ENCODE data around the gene EMC7. TPM values are rescaled to one million over a fixed set of nuclear protein-coding genes. Genes with fewer than 3 reads are reported as not detected.

Gene EMC7
- total RNA-seq, 1 experiment from 2014 or later = 55.6 TPM

DNA sequence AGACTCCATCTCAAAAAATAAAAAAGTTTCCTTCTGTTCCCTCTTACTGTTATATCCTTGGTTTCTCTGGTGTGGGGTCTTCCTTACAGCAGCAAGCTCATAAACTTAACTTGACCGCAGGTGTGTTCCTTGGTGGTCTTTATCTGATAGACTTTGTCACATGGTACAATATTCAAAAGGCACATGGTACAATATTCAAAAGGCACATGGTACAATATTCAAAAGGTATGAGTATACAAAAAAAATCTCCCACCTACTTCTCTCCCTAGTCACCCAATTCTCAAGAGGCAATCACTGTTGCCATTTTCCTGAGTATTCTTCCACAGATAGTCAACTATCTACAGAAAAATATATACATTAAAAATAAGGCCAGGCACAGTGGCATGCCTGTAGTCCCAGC lies 4.8 kb upstream of the EMC7 start:
- Histone ChIP-seq H2BK12ac (ENCODE audit: insufficient read length, low read depth, low read length) (no peak overlapping the region), H3K27ac (ENCODE audit: insufficient read length, low read depth, low read length) (no peak overlapping the region), H3K4me2 (ENCODE audit: insufficient read depth, insufficient read length, low read length) (no peak overlapping the region), H2AFZ (ENCODE audit: low read length) (no peak overlapping the region), H3K23ac (ENCODE audit: insufficient read length, low read depth, low read length) (no peak overlapping the region), H3T11ph (ENCODE audit: low read length) (no peak overlapping the region), H3K14ac (ENCODE audit: insufficient read depth, low read length) (no peak overlapping the region), H2BK120ac (ENCODE audit: low read depth, low read length, poor library complexity, severe bottlenecking) (no peak overlapping the region), H3K27me3 (ENCODE audit: insufficient read depth, low read length) (no peaks in the 10 kb centered on the region), H3K79me1 (ENCODE audit: insufficient read depth, low read depth, low read length, poor library complexity, severe bottlenecking) (no peaks in the 10 kb centered on the region), H2BK20ac (ENCODE audit: low read depth, low read length, poor library complexity, severe bottlenecking) (no peak overlapping the region), H4K20me1 (ENCODE audit: control insufficient read depth, insufficient read depth, insufficient read length) (no peaks in the 10 kb centered on the region), H3K4me1 (ENCODE audit: insufficient read depth, low read length) (no peaks in the 10 kb centered on the region), H2BK5ac (ENCODE audit: insufficient read length, low read length) (no peak overlapping the region), H4K5ac (ENCODE audit: insufficient read length, low read depth, low read length) (no peak overlapping the region), H3K4ac (ENCODE audit: low read depth, low read length) (no peak overlapping the region), H4K91ac (ENCODE audit: insufficient read length, low read depth, low read length) (no peak overlapping the region), H3K56ac (ENCODE audit: insufficient read length, low read depth, low read length) (no peak overlapping the region), H3K9ac (ENCODE audit: extremely low read depth, insufficient read length, low read length) (no peak overlapping the region), H3K23me2 (ENCODE audit: insufficient read length, low read depth, low read length, poor library complexity, severe bottlenecking) (peaks cover 3% of the 10 kb centered on the region), H3K18ac (ENCODE audit: insufficient read length, low read depth, low read length) (no peak overlapping the region), H3K79me2 (ENCODE audit: insufficient read depth, low read length) (no peaks in the 10 kb centered on the region), H2BK15ac (ENCODE audit: low read depth, low read length) (no peak overlapping the region), H3K9me3 (ENCODE audit: control insufficient read depth, low read depth, low read length) (no peaks in the 10 kb centered on the region), H4K8ac (replicated peaks; ENCODE audit: insufficient read length, low read depth, low read length) (no peak overlapping the region), H2AK5ac (ENCODE audit: insufficient read length, low read length) (no peak overlapping the region)
- H3K27me3 Mint-ChIP-seq (ENCODE audit: low read depth) = no peaks in the 10 kb centered on the region
- WGBS (ENCODE audit: extremely low coverage, insufficient read length, low lambda C conversion rate) = no CpG with 5 or more reads among the region's 1 CpG
- H3K27ac Mint-ChIP-seq = no peak overlapping the region
- peaks cover 10 to 15% of the 10 kb centered on the region in 2 experiments for H3K4me1 Mint-ChIP-seq
- TF ChIP-seq, protein P1, sequence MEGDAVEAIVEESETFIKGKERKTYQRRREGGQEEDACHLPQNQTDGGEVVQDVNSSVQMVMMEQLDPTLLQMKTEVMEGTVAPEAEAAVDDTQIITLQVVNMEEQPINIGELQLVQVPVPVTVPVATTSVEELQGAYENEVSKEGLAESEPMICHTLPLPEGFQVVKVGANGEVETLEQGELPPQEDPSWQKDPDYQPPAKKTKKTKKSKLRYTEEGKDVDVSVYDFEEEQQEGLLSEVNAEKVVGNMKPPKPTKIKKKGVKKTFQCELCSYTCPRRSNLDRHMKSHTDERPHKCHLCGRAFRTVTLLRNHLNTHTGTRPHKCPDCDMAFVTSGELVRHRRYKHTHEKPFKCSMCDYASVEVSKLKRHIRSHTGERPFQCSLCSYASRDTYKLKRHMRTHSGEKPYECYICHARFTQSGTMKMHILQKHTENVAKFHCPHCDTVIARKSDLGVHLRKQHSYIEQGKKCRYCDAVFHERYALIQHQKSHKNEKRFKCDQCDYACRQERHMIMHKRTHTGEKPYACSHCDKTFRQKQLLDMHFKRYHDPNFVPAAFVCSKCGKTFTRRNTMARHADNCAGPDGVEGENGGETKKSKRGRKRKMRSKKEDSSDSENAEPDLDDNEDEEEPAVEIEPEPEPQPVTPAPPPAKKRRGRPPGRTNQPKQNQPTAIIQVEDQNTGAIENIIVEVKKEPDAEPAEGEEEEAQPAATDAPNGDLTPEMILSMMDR (conservative IDR thresholded peaks at IDR 0.05) = no peak
- no peaks in the 10 kb centered on the region for H3K9me3 Mint-ChIP-seq
- DNase-seq = no peak
- peaks cover 0 to 5% (median 2%) of the 10 kb centered on the region in 3 experiments; a peak in 2 of 7 replicates for H3K36me3 Mint-ChIP-seq (ENCODE audit: insufficient read depth in 1 of 3, low read depth in 3 of 3)
- no peak overlapping the region for H3K4me3 Mint-ChIP-seq

All from H9 (cell line).